GM15510 (cell line): Measurements from ENCODE around the gene AKT3.

Experiments
- POLR2A ChIP-seq: IDR thresholded peaks from 3 replicates; pipeline ENCODE4 v1.6.1; 2011; ENCODE audit warnings: borderline replicate concordance; ENCODE audit not compliant: insufficient read length; ENCODE audit errors: extremely low read depth

Gene AKT3

DNA sequence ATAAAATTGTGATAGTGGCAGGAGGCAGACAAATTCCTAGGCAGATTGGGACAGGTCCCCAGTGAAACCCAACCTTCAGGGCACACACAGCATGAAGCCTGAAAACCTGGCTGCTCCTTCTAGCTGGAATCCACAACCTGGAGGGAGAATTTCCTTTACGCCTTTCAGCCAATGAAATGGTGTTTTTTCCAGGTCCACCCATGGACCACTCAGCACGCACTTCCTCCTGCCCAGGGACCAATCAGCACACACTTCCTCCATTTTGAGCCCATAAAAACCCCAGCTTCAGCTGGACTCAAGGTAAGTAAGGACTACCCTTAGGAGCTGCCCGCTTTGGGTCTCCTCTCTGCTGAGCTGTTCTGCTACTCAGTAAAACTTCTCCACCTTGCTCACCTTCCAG lies 120.1 kb downstream of the AKT3 start:
- TF ChIP-seq POLR2A: no peak

DNA sequence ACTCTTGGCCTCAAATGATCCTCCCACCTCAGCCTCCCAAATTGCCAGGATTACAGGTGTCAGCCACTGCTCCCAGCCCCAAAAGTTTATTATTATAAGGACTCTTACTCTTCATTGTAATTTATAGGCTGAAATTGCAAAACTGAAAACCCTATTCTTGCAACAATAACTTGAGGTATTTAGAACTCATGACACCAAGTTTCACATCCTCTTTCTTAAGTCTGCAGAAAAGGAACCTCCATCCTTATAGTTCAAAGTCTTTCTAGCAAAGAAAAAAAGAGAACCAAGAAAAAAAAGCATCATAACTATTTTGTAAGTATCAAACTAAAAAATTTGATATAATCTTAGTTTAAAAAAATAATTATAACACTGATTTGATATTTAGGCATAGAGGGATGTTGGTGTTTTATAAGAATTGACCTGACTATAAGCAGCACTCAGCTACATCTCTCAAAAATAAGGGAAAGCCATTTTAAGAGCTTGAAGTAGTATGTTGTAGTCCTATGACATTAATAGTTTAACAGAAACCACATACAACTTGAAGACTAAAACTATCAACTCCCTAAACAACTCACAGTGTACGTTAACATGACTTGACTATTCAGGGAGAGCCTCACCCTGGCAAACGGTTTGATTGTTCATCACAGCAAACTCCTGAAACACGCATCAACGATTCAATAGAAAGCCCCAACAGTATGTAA lies 122.4 kb downstream of the AKT3 start:
- TF ChIP-seq POLR2A: no peak

DNA sequence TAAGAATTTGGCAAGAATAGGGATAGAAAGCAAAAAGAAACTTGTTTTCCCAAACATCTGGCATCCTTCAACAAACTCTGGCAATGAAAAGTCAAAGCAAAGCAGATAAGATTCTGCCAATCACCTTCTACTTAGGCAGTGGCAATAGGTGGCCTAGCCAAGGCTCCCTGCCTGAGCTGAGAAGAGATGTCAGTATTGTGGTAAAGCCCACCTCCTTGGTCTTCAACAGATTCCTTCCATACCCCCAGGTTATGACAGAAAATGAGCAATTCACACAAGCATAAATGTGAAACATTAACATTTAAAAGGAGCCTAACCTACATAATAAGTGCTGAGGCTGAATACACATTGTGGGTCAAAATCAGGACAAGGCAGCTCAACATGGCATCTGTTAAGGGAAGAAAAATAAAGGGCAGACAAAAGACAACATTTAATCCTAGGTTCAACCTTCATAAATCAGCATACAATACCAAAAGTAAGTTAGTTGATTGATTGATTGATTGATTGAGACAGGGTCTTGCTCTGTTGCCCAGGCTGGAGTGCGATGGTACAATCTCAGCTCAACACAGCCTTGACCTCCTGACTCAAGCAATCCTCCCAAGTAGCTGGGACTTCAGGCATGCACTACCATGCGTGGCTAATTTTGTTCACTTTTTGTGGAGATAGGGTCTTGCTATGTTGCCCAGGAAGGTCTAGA lies 123.1 kb downstream of the AKT3 start:
- TF ChIP-seq POLR2A: no peak

DNA sequence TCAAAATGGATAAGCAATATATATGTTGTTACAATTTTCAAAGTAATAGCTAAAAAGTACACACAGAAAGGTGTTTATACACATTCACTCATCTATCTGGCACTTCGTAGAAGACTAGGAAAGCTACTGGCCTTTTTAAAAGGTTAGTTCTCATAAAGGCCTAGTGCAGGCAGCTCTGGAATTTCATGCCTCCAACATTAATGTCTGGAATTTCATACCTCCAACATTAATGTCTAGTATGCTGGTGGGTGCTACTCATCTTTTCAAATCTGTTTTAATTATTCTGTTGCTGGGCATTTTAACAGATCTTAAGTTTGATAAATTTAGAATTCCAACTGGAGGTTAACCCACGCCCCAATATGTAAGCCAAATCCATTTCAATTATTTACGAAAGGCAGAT lies 124.2 kb downstream of the AKT3 start:
- no peak for TF ChIP-seq POLR2A

DNA sequence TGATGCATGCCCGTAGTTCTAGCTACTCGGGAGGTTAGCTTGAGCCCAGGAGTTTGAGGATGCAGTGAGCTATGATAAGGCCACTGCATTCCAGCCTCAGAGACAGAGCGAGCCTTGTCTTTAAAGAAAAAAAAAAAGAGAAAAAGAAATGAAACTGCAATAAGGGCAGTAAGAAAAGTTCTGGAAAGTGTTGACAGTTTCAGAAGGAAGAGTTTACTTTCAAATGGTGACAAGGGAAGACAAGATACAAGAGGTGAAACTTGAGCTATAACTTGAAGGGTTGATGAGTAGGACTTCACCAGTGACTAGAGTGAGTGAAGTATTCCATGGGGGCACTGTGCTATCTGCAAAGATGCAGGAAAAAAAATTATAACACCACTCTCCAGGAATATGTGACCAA lies 125.0 kb downstream of the AKT3 start:
- no peak for TF ChIP-seq POLR2A

DNA sequence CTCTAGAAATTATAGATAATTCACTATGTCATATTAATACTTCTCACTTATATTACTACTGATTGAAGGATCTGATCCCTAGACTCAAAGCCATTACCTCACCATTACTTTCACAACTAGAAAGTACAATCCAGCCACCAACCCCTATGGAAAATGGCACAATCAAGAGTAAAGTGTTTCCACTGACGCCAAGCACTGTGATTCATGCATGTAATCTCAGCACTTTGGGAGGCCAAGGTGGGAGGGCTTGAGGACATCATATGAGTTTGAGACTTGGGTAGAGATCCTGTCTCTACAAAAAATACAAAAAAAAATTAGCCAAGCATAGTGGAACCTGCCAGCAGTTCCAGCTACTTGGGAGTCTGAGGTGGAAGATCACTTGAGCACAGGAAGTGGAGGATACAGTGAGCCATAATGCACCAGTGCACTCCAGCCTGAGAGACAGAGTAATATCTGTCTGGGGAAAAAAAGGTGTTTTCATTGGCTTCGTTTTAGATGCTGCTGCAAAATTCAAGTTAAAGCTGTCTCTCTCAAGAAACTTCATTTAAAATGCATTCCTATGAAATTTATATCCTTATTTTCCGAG lies 126.5 kb downstream of the AKT3 start:
- TF ChIP-seq POLR2A: no peak

DNA sequence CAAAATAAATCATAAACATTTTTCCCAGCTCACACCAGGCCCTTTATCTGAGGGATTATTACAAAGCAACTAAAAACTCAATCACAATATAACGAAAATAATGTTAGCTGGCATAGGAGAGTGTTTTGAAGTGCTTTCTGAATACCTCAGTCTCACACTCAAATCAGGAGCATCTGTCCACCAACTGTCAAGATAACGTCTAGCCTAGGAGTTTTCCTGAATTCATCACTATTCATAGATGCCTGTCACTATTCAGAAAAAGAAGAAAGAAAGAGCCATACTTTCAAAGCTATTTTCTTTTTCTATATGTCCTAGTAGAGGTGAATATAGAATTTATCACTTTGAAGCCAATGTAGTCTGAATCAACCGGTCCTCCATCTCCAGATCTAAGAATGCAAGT lies 127.0 kb downstream of the AKT3 start:
- TF ChIP-seq POLR2A: no peak

DNA sequence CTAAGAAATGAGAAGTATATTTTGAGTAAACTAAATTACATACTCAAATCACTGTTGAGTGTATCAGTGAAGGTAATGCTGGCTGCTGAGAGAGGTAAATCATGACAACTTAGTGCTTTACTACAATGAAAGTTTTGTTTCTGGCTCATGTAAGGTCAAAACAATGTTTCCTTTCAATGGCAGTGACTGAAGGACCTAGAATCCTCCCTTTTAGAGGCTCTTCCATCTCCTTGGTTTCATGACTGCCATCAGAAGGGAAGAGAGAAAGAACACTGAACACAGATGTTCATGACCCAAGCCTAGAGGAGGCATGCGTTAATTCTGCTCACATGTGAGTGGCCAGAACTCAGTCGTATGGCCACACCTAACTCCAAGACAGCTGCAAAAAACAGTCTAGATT lies 130.6 kb downstream of the AKT3 start:
- no peak for TF ChIP-seq POLR2A

DNA sequence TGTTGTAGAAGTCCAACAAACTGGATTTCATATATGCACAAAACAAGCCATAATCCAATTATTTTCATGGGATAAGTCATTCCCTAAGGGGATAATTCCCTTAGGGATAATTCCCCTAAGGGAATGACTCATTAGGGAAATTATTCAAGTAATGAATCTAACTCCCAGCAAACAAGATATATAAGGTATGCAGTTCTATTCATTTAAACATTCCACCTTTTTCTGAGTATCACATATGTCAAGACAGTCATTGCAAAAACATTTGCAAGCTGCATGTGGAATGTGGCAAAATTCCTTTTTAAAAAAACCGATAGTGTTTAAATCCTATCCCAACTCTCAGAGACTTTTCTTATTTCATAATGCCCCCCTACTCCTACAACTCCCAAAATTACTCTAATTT lies 131.2 kb downstream of the AKT3 start:
- TF ChIP-seq POLR2A: no peak

DNA sequence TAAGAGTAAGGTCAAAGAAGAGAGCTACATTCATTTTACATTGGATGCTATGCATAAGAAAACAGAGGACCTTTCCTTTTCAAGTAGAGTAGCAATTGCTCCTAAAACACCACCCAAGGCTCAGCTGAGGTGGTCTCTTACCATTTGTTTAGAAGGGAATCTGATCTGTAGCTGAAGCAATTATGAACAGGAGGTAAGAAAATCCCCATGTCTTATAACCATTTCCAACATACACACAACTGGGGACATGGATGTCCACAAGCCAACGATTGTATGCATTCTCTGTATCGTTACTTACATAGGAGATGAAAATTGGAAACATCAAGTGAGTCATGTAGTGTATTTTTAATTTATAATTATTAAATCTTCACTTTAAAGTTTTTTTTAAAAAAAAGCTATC lies 132.0 kb downstream of the AKT3 start:
- no peak for TF ChIP-seq POLR2A

DNA sequence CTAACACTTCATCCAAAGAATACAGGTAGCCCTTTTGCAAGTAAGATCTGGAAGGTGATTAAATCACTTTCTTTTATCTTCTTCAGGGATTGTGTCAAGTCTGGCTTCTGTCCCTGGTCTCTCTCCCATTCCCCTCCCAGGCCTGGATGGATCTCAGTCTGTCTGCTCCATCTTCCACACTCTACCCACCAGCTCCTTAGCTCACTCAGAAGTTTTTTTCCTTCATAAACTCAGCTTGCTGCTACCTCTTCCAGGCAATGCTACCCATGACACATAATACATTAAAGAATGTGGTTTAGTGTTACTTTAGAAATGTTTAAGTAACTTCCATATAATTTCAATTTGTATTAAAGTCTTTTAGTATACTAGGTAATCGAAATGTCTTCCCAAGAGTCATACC lies 133.1 kb downstream of the AKT3 start:
- TF ChIP-seq POLR2A: no peak

DNA sequence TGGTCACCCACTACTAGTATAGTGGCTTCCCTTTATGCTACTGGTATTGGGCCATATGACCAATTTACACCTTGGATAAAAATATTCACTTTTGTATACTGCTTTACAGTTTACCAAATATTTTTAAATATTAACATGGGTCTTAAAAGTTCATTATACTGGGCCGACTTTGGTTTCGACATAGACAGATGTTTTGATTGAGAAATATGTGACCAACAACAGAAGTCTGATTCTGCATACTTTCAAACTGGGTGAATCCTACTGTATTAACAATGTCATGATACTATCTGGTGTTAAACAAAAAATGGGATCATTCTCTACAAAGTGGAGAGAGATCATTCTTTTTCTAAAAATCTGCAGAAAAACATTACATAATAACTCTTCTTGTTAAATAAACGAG lies 134.8 kb downstream of the AKT3 start:
- no peak for TF ChIP-seq POLR2A

DNA sequence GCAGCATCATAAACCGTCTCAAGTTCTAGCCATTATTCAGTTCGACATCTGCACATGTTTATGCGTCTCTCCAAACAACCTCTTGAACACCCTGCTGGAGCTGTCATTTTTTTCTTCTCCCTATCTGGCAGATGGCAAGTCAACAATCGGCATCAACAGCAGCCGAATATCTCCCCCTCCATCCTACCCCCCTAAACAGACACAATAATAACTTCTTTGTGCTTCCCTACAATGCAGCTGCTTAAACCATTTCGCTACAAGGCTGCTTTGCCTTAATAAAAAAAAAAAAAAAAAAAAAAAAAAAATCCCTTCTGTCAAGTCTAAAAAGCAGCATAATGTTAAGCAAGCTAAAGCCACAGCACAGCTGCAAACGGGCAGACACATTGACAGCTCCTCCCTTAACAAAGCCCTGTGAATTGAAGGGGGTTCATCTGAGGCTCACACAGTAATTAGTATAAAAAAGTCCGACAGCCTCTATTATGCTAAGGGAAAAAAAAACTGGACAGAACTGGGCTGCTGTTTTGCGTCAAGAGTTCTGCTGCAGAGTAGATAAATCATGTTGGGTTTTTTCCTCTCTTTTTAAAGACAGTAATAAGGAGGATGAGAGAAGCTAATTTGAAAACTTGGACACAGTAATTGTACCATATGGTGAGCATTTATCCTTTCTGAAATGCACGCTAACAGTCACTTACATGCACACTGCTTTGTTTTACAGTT lies 136.4 kb downstream of the AKT3 start:
- TF ChIP-seq POLR2A: no peak

DNA sequence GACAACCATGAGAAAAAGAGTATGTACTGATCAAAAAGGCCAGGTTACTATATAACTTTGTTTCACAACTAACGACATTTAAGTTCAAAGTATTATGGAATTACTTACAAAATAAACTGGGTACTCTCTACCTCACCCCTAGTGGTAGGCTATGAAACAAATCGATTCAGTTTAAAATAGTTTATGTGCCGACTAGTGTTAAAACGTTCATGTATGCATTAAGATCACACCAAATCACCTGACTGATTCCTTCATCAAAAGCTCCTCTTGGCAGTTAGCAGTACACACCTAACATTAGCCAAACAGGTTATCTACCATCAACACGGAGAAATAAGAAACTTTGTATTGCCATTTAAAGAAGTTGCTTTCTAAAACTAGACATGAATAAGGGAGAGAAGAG lies 137.1 kb downstream of the AKT3 start:
- TF ChIP-seq POLR2A: no peak

DNA sequence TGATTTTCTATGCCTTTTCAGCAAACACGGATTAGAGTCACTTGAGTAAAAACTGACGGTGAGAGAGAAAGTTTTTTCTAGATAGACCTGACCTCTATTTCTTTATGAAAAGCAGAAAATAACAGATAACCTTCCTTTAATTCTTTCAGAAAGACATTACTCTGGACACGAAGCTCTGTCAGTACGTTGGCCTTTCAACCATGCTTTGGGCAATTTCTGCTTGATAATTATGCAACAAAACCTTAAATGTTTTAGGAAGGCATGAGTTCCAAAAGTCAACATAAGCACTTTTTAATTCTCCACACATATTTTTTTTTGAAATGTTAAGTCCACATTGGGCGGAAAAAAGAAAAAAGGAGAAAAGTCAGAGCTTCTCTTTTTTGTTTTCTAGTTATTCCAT lies 137.8 kb downstream of the AKT3 start:
- TF ChIP-seq POLR2A: no peak

DNA sequence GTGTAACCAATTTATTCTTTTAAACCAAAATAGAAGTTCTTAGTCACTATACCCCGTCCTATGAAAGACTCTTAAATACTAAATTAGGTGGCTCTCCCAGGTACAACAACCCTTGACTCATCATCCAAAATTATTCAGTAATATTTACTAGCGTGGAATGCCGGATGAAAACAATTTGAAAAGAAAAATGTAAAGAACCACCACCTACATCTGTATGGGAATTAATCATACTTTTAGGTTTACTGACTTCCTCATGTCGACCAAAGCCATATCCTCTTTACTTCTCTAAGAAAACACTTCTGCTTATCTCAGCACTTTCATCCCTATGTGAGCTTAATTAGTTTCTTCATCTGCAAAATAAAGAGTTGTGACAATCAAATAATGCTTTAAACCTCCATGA lies 139.6 kb downstream of the AKT3 start:
- TF ChIP-seq POLR2A: no peak

DNA sequence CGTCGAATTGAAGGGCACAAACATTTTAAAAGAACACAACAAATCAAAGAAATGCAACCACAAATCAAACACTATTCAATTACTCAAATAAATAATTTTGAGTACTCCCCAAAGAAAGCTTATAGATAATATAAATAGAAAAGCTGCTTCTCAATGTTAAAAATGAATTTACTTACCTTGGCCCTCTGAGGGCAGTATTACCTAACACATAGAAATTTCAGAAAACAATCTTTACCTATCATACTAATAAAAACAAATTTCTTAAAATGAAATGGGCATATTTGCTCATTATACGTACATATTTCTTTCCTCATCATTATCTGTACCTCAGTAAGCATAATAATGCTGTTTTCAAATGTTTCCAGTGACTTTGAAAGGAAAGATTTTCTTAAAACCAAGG lies 141.8 kb downstream of the AKT3 start:
- TF ChIP-seq POLR2A: no peak

DNA sequence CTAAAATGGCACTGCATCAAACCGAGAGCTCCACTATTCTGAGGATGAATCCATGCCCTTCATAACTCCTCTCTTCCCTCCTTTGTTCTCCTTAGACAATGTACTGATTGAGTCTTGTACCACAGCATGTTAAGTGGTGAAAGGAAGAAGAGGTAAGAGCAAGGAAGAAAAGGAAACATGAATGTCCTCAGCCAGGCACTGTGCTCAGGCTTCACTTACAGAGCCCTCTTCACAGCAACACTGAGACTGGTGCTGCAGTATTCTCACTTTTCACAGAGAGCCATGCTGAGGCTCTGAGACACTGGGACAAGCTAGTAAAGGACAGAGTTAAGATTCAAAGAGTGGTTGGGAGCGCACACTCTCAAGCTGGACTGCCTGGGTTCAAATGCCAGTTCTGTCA lies 143.5 kb downstream of the AKT3 start:
- no peak for TF ChIP-seq POLR2A
